Right lung (tissue), 5 donors: Measurements from ENCODE around the gene FOXP2. TPM values are rescaled to one million over a fixed set of nuclear protein-coding genes. Genes with fewer than 3 reads are reported as not detected.

ENCODE experiments used
- DNase-seq, 2 donors: peaks; one replicate each; pipeline ENCODE4 v3.0.0-alpha.2; 2013
- polyA plus RNA-seq, 5 donors: library from polyadenylated mRNA; unstranded; fragments of 120-200 nt; gene quantifications; one replicate each; pipeline versions ENCODE4 v1.2.1 to v1.2.3, GENCODE V29; 2013; ENCODE audit warnings: inconsistent platforms in 1 of 5, low replicate concordance in 1 of 5; ENCODE audit not compliant: insufficient read length in 5 of 5, insufficient read depth in 1 of 5

The FOXP2 gene
- polyA plus RNA-seq, 5 donors = 28.5 to 82.1 (median 59.7) TPM

GRCh38 chr7:114715907-114716306 is 301.3 kb downstream of the FOXP2 start:
- DNase-seq = no peak

GRCh38 chr7:114718861-114719260 is 304.2 kb downstream of the FOXP2 start:
- DNase-seq = no peak

- DNase-seq = no peak
These were observed 306.1 kb downstream of the FOXP2 start for GRCh38 chr7:114720725-114721124.

GRCh38 chr7:114722562-114722961 is 307.9 kb downstream of the FOXP2 start:
- DNase-seq = no peak

- DNase-seq = no peak
These were observed 308.7 kb downstream of the FOXP2 start for GRCh38 chr7:114723308-114723707.

- DNase-seq = no peak
These were observed 325.5 kb downstream of the FOXP2 start for GRCh38 chr7:114740095-114740494.

- DNase-seq = no peak
These were observed 326.3 kb downstream of the FOXP2 start for GRCh38 chr7:114740941-114741340.

GRCh38 chr7:114741911-114742310 is 327.3 kb downstream of the FOXP2 start:
- no peak for DNase-seq
